GM12873 (cell line): ENCODE data around the gene COL5A2.

Experiments
- CTCF ChIP-seq: IDR thresholded peaks from 2 replicates; pipeline ENCODE4 v1.5.1; 2012; ENCODE audit warnings: low read depth, mild to moderate bottlenecking, moderate library complexity, low read length, control low read depth; ENCODE audit not compliant: insufficient read depth; ENCODE audit errors: missing control alignments

The COL5A2 gene

GRCh38 chr2:189109921-189110397, 69.6 kb downstream of the COL5A2 start:
- no peak for TF ChIP-seq CTCF

- TF ChIP-seq CTCF: no peak
These were observed 74.6 kb downstream of the COL5A2 start for GRCh38 chr2:189104934-189105333.

GRCh38 chr2:189102735-189103134, 76.8 kb downstream of the COL5A2 start:
- TF ChIP-seq CTCF: no peak

- no peak for TF ChIP-seq CTCF
These were observed 81.6 kb downstream of the COL5A2 start for GRCh38 chr2:189097934-189098333.

GRCh38 chr2:189096769-189097447, 82.7 kb downstream of the COL5A2 start:
- TF ChIP-seq CTCF: no peak

- TF ChIP-seq CTCF: no peak
These were observed 84.5 kb downstream of the COL5A2 start for GRCh38 chr2:189095101-189095500.

- no peak for TF ChIP-seq CTCF
These were observed 86.6 kb downstream of the COL5A2 start for GRCh38 chr2:189092936-189093335.
